GM18907 (cell line): ENCODE data around the gene RHO.
"Not testable (repeated sequence)": the region's sequence is repeated elsewhere in the genome, so short reads cannot be mapped to it uniquely, and the experiment has no call there.

Experiments used
- ATAC-seq: cut with Tn5 transposase; IDR thresholded peaks from one replicate; pipeline ENCODE4 v1.9.1; 2021; ENCODE audit warnings: mild to moderate bottlenecking, moderate library complexity; ENCODE audit not compliant: unreplicated experiment

Gene RHO

DNA sequence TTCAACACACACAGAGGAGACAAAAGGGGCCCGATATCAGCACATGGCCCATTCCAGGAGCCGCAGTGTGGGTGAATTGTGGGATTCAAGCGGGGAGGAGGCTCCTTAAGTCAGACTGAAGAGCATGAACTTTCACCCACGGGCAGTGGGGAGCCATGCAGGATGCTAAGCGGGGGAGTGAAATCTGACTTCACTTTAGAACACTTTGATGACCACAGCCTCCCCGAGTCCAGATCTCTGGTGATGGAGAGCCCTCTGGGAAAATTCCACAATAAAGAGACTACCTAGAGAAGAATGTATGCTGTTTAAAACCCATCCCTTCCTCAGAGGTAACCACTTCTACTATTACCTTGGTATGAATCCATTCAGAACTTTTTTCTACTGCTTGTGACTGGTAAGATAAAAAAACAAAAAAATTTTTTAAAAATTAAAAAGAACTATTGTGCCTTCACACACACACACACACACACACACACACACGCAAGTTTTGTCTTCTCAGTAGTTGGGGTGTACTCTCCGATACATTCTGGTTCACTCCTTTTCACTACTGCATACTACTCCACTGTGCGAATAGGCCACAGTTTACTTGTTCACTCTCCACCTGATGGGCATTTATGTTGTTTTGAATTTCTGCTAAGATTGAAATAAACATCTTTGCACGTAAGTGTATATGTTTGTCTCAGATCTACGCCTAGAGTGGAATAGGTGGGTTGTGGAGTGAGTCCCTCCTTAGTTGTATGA, 12.5 kb downstream of the RHO start:
- ATAC-seq, result no peak

DNA sequence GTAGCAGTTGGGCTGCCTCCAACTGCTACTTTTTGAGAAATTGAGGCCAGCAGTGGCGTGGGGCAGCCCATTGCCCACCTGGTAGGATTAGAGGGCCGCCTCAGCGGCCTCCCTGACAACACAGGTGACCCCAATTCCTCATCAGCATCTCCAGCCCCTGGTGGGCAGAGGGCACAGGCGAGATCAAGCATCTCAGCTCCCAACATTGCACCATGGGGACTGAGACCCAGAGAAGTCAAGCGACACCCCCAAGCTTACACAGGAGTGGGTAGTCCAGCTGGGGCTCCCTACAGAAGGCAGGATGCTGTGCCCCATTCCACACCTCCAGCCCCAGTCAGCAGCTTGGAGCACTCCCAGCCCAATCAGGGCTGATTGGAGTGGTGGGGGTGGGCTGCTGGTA, 14.3 kb downstream of the RHO start:
- no peak for ATAC-seq

DNA sequence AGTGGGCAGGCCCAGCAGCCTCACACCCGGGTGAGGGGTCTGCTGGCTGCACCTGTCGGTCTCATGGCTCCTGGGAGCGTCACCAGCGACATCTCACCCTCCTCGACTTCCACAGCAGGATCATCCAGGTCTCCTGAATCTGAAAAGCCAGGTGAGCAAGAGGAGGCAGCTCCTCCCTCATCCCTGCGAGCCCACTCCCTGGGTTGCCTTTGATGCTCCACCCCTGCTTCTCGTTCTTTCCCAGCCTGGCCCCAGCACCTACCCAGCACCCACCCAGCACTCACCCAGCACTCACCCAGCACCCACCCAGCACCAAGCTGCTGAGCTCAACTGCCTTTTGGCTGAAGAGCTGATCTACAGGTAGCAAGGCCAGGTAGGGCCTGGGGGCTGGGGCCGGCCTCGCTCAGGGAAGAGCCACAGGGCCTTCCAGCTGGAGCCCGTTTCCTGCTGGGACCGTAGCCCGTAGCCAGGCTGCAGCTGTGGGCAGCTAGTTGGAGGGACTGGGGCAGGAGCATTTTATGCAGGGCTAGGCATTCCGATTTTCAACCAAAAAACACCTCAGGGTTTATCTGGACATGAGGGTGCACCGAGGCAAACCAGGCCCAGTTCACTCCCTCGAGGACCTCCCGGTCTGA, 14.8 kb downstream of the RHO start, which contains the start of gene H1-8:
H1-8 (plus strand) TSS at position 20 of the 635 bp plus-strand sequence; CDS start at position 64, 44 bp downstream.
- no peak for ATAC-seq

- no peak for ATAC-seq
These were observed 15.6 kb downstream of the RHO start for GRCh38 chr3:129543999-129544398.

DNA sequence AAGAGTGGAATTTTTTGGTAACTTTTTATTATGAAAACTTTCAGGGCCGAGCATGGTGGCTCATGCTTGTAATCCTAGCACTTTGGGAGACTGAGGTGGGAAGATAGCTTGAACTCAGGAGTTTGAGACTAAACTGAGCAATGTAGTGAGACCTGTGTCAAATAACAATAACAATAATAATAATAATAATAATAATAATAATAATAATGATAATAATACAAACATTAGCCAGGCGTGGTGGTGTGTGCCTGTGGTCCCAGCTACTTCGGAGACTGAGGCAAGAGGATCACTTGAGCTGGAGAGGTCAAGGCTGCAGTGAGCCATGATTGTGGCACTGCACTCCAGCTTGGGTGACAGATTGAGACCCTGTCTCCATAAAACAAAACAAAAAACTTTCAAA, 17.5 kb downstream of the RHO start:
- not testable (repeated sequence) for ATAC-seq

GRCh38 chr3:129547241-129547640, 18.8 kb downstream of the RHO start:
- ATAC-seq, result no peak

DNA sequence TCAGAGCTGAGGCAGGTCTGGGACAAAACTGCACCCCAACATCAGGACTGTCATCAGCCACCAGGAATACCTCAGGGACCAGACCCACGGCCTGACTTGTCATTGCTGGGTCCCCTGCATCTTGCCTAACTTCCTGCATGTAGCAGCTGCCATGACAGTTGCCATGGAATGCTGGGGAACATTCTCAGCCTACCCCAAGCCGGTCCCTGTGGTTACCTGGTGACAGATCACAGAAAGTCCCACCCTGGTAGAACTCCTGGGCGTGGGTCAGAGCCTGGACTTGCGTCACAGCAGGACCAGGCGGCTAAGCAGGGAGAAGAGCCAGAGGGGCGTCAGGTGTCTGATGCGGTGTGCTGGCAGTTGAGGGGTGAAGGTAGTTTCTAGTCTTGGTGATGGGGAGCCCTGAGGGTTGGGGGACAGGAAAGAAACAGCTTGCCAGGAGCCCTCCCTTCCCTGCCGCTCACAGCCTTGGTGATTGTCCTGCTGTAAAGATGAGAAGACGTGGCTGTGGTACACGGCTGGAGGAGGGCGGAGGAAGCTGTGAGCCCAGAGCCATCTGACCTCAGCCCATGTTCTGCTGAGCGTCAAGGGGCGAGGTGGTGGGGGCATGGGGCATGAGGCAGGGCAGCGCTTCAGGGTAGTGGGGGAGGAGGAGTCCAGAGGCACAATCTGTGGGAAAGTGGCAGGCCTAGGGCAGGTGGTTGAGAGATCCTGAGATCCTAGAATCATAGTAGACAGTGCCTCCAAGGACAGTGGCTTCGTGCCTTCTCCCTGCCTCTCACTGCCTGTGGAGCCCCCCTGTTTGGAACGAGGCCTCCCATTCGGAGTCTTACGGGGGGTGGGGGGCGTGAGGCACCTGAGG, 19.9 kb downstream of the RHO start:
- ATAC-seq, result no peak

DNA sequence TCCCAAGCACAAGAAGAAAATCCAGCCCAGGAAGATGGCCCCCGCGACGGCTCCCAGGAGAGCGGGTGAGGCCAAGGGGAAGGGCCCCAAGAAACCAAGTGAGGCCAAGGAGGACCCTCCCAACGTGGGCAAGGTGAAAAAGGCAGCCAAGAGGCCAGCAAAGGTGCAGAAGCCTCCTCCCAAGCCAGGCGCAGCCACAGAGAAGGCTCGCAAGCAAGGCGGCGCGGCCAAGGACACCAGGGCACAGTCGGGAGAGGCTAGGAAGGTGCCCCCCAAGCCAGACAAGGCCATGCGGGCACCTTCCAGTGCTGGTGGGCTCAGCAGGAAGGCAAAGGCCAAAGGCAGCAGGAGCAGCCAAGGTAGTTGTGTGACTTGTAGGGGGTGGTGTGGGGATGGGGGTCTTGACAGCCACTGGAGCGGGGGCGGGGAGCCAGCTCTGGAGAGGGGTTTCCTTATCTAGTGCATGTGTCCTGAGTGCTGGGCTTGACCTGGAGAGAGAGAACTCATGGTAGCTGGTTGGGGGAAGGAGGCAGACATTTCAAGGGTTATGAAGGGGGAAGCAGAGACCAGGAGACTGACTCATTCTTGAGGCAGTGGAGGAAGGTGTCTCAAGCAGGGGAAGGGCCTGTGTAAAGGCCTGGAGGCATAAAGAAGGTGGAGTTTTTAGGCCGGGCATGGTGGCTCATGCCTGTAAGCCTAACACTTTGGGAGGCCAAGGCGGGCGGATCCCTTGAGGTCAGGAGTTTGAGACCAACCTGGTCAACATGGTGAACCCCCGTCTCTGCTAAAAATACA, 20.8 kb downstream of the RHO start:
- ATAC-seq, result no peak

- ATAC-seq, result no peak
These were observed 21.4 kb downstream of the RHO start for GRCh38 chr3:129549805-129550204.

DNA sequence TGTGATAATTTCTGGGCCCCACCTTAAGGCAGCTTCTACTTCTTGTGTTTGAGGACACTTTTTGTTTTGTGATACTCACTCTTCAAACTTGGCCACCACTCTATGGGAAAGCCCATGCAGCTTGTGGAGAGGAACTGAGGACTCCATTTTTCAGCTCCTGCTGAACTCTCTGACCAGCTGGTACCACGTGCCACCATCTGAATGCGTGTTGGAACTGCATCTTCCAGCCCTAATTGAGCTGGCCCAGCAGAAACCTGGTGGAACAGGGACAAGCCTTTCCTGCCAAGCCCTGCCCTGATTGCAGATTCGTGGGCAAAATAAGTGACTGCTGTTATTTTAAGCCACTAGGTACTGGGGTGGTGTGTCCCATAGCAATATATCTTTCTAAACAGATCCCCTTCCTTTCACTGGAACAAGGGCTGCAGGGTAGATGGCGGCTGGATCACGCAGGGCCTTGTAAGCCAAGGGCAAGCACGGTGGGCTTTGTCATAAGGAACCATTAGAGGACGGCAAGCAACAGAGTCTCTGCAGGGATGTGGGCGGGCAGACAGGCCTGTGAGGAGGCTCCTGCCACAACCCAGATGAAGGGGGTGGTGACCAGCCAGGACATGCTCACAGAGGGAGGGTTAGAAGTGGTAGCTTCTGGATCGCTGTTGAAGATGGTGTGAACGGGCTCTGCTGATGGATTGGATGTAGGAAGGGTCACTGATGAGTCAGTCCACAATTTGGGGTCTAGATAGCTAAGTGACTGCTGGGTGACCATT, 24.0 kb downstream of the RHO start:
- no peak for ATAC-seq

DNA sequence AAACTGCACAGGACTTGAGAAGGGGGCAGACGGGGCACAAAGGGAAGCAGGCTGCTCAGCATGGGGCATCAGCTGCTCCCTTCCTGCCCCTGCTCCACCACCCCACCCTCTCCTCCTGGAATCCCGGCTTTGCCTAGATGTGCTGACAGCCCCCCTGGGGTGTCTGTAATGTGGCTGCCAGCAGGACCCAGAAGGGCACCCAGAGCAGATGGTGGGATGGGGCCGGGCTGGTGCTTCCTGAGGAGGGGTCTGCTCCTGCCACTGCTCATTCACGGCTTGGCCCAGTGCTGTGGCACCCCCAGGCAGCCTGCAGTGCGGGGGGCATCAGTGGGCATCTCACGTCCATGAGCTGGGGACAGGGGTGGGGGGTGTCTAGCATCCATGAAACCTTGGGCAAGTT, 24.7 kb downstream of the RHO start:
- no peak for ATAC-seq

DNA sequence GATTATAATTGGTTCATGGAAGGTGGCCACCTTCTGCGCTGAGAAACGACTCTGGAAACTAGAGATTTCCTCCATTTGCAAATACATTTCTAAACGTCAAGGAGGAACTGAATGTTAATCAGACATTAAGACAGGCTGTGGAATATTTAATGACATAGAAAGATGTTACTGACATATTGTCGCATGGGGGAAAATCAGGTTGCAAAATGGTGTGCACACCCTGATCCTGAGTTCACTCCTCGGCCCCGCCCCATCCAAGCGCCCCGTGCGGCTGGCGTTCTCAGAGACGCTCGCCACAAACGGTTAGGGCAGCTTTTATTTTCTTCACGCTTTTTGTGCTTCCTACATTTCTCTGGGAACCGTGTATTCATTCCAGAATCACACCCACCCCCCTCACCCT, 25.3 kb downstream of the RHO start:
- no peak for ATAC-seq

DNA sequence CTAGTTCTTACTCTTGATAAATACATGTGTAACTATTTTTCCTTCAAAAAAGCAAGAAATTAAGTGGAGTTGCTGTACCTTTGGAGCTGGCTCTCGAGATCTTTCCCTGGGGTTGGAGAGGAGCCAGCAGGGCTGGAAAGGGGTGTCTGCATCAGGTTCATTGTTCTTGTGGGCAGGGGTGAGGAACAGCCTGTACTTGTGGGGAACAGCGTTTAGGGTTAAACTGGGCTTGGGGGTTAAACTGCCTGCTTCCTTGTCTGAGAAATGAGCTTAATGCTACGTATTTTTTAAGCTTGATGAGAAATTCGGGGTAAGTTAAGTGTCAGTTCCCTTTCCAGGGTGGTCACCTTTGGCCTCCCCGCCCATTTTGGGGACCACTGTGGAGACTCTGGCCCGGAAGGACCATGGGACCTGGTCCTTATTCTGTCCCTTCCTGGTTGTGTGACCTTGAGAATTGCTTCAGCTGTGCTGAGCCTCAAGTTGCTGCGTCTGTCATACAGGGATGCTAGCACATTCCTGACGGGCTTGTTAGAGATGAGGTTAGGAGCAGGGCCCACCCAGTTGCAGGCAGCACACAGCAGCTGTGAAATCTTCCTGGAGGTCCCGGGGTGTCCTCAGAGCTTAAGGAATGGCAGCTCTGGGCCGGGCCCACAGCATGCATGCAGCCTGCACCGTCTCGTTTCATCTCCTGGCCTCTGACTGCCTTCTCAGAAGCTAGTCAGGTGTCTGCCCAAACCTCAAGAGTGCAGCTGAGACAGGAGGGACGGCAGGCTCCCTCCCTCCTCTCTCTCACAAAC, 26.1 kb downstream of the RHO start:
- ATAC-seq, result no peak

GRCh38 chr3:129555153-129555550, 26.7 kb downstream of the RHO start:
- ATAC-seq, result no peak

- no peak for ATAC-seq
These were observed 27.3 kb downstream of the RHO start for GRCh38 chr3:129555616-129556357.

- ATAC-seq, result no peak
These were observed 27.9 kb downstream of the RHO start for GRCh38 chr3:129556358-129556695.

GRCh38 chr3:129556890-129557547, 28.6 kb downstream of the RHO start:
- ATAC-seq, result no peak

GRCh38 chr3:129557548-129557894, 29.1 kb downstream of the RHO start:
- ATAC-seq, result no peak
